ENCODE data around the gene NUPR1.
"Not testable (repeated sequence)": the region's sequence is repeated elsewhere in the genome, so short reads cannot be mapped to it uniquely, and the experiment has no call there.

NUPR1 gene

GRCh38 chr16:28558456-28558855 is 19.7 kb upstream of the NUPR1 start:
- in situ Hi-C loops (cut with HindIII; ENCODE audit: low pct_ligation_motif_present, low pct_unique_long_range_greater_than_20kb, low sequenced_read_pairs): no loop called here
- no peak for DNase-seq

- in situ Hi-C loops (cut with HindIII; ENCODE audit: low pct_ligation_motif_present, low pct_unique_long_range_greater_than_20kb, low sequenced_read_pairs): no loop called here
- DNase-seq: no peak
These were observed 18.1 kb upstream of the NUPR1 start for GRCh38 chr16:28556914-28557320.

- no peak for DNase-seq
- in situ Hi-C loops (cut with HindIII; ENCODE audit: low pct_ligation_motif_present, low pct_unique_long_range_greater_than_20kb, low sequenced_read_pairs): no loop called here
These were observed 16.8 kb upstream of the NUPR1 start for GRCh38 chr16:28555561-28555960.

- no peak for DNase-seq
- in situ Hi-C loops (cut with HindIII; ENCODE audit: low pct_ligation_motif_present, low pct_unique_long_range_greater_than_20kb, low sequenced_read_pairs): no loop called here
These were observed 16.1 kb upstream of the NUPR1 start for GRCh38 chr16:28554634-28555423.

GRCh38 chr16:28553776-28554633 is 15.2 kb upstream of the NUPR1 start, which contains the start of gene SGF29:
Gene SGF29 (plus strand): TSS chr16:28553920. CDS start chr16:28581070, 27,150 bp downstream.
- in situ Hi-C loops (cut with HindIII; ENCODE audit: low pct_ligation_motif_present, low pct_unique_long_range_greater_than_20kb, low sequenced_read_pairs): no loop called here

GRCh38 chr16:28549301-28549899 is 10.6 kb upstream of the NUPR1 start:
- in situ Hi-C loops (cut with HindIII; ENCODE audit: low pct_ligation_motif_present, low pct_unique_long_range_greater_than_20kb, low sequenced_read_pairs): no loop called here
- peak; percentile 59 for DNase-seq

More at GRCh38 chr16:28553776-28554633, 15.2 kb upstream of the NUPR1 start, which contains the start of gene SGF29:
- peak; percentile 90 for DNase-seq

GRCh38 chr16:28548306-28548802 is 9.6 kb upstream of the NUPR1 start:
- in situ Hi-C loops (cut with HindIII; ENCODE audit: low pct_ligation_motif_present, low pct_unique_long_range_greater_than_20kb, low sequenced_read_pairs): no loop called here
- DNase-seq: no peak

GRCh38 chr16:28546626-28547025 is 7.9 kb upstream of the NUPR1 start:
- DNase-seq: no peak
- in situ Hi-C loops (cut with HindIII; ENCODE audit: low pct_ligation_motif_present, low pct_unique_long_range_greater_than_20kb, low sequenced_read_pairs): no loop called here

- in situ Hi-C loops (cut with HindIII; ENCODE audit: low pct_ligation_motif_present, low pct_unique_long_range_greater_than_20kb, low sequenced_read_pairs): not testable (repeated sequence)
These were observed 7.2 kb upstream of the NUPR1 start for GRCh38 chr16:28545964-28546363.

GRCh38 chr16:28544998-28545397 is 6.2 kb upstream of the NUPR1 start:
- in situ Hi-C loops (cut with HindIII; ENCODE audit: low pct_ligation_motif_present, low pct_unique_long_range_greater_than_20kb, low sequenced_read_pairs): no loop called here

More at GRCh38 chr16:28545964-28546363, 7.2 kb upstream of the NUPR1 start:
- DNase-seq: not testable (repeated sequence)

GRCh38 chr16:28543072-28543471 is 4.3 kb upstream of the NUPR1 start:
- DNase-seq: no peak
- in situ Hi-C loops (cut with HindIII; ENCODE audit: low pct_ligation_motif_present, low pct_unique_long_range_greater_than_20kb, low sequenced_read_pairs): no loop called here

More at GRCh38 chr16:28544998-28545397, 6.2 kb upstream of the NUPR1 start:
- DNase-seq: no peak

GRCh38 chr16:28542646-28543045 is 3.9 kb upstream of the NUPR1 start:
- DNase-seq: no peak
- in situ Hi-C loops (cut with HindIII; ENCODE audit: low pct_ligation_motif_present, low pct_unique_long_range_greater_than_20kb, low sequenced_read_pairs): no loop called here

GRCh38 chr16:28540346-28540745 is 1.6 kb upstream of the NUPR1 start:
- DNase-seq: no peak
- in situ Hi-C loops (cut with HindIII; ENCODE audit: low pct_ligation_motif_present, low pct_unique_long_range_greater_than_20kb, low sequenced_read_pairs): no loop called here

GRCh38 chr16:28537964-28538732 is 626 bp downstream of the NUPR1 start:
- in situ Hi-C loops (cut with HindIII; ENCODE audit: low pct_ligation_motif_present, low pct_unique_long_range_greater_than_20kb, low sequenced_read_pairs): no loop called here
- no peak for DNase-seq

GRCh38 chr16:28537076-28537475 is 1.7 kb downstream of the NUPR1 start:
- DNase-seq: no peak
- in situ Hi-C loops (cut with HindIII; ENCODE audit: low pct_ligation_motif_present, low pct_unique_long_range_greater_than_20kb, low sequenced_read_pairs): no loop called here

GRCh38 chr16:28534542-28535373 is 4.0 kb downstream of the NUPR1 start:
- no peak for DNase-seq
- in situ Hi-C loops (cut with HindIII; ENCODE audit: low pct_ligation_motif_present, low pct_unique_long_range_greater_than_20kb, low sequenced_read_pairs): no loop called here

- no peak for DNase-seq
- in situ Hi-C loops (cut with HindIII; ENCODE audit: low pct_ligation_motif_present, low pct_unique_long_range_greater_than_20kb, low sequenced_read_pairs): no loop called here
These were observed 5.7 kb downstream of the NUPR1 start for GRCh38 chr16:28532940-28533647.

Measured in ACHN (cell line).